NB4 (cell line): ENCODE results near the gene MBNL2.

Source experiments
- DNase-seq: peaks from one replicate; pipeline ENCODE4 v3.0.0; 2010; ENCODE audit warnings: low read depth
- H3K4me3 ChIP-seq: one replicate; pipeline ENCODE4 v1.5.1; 2011; ENCODE audit warnings: mild to moderate bottlenecking, low read depth, low read length, moderate library complexity
- CTCF ChIP-seq: IDR thresholded peaks from one replicate; pipeline ENCODE4 v1.5.1; 2012; ENCODE audit warnings: low read depth, low read length
- MAX ChIP-seq: IDR thresholded peaks from 2 replicates; pipeline ENCODE4 v1.6.1; 2011; ENCODE audit warnings: low read depth, low read length
- MYC ChIP-seq: IDR thresholded peaks from 2 replicates; pipeline ENCODE4 v1.6.1; 2011; ENCODE audit warnings: low read depth, low read length
- POLR2A ChIP-seq: IDR thresholded peaks from 2 replicates; pipeline ENCODE4 v1.6.1; 2011; ENCODE audit warnings: mild to moderate bottlenecking; ENCODE audit not compliant: insufficient read length; ENCODE audit errors: extremely low read depth

The MBNL2 gene

GRCh38 chr13:97266332-97266731 is 44.2 kb downstream of the MBNL2 start:
- no peak for TF ChIP-seq CTCF
- no peak for TF ChIP-seq MAX
- TF ChIP-seq POLR2A, result no peak
- no peak for TF ChIP-seq MYC
- no peak overlapping the region for H3K4me3 ChIP-seq
- DNase-seq, result no peak

- no peak for DNase-seq
- no peak overlapping the region for H3K4me3 ChIP-seq
- TF ChIP-seq MYC (no peak), CTCF (no peak), POLR2A (no peak), MAX (no peak)
Measured at GRCh38 chr13:97266772-97267417, 44.8 kb downstream of the MBNL2 start.

DNA sequence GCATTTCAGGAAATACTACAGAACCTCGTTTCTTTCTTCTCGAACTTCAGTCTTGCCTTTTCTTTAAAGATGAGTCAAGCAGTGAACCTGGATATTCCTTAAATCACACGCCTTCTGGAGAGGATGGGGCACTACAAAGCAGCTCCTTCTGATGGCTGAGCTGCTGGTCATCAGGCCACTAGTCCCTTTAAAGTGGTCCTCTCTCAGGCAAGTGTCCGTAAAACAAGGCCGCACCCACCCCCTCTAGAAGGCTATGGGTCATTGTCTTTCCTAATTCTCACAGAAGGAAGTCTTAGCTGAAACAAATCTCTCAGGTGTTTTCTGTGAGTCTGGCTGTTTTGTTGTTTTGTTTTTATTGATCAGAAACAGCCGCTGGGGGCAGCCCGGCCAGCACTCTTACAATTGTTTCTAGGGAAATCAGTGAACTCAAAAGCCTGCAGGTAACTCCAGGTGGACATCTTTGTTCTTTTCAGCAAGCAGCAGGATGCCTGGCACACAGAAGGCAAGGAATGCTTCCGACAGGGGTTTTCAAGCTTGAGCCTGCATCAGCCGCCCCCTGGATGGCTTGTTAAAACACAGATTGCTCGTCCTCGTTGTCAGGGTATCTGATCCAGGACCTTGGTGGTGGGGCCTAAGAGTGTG is 45.4 kb downstream of the MBNL2 start:
- no peak for TF ChIP-seq POLR2A
- no peak for TF ChIP-seq CTCF
- no peak for TF ChIP-seq MAX
- no peak for TF ChIP-seq MYC
- DNase-seq, result no peak
- H3K4me3 ChIP-seq, result no peak overlapping the region

- DNase-seq, result no peak
- no peak overlapping the region for H3K4me3 ChIP-seq
- TF ChIP-seq MYC, result no peak
- TF ChIP-seq CTCF, result no peak
- no peak for TF ChIP-seq POLR2A
- no peak for TF ChIP-seq MAX
Measured at GRCh38 chr13:97268772-97269171, 46.6 kb downstream of the MBNL2 start.

DNA sequence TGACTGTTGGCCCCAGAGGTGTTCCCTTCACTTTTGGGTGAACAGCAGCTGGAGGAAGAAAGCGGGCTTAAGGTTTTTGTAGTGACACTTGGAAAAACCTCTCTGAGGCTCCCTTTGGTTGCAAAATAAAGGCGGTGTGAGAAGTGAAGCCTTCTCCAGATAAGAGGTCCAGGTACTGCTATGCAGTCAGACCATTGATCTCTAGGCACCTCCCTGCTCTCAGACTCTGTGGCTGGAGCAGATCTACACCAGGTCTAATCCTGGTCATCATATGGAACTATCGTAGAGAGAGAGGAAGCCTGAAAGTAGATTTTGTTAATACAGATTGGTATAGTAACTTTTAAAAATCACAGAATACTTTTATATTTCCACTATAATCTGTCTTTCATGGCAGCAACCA is 47.5 kb downstream of the MBNL2 start:
- DNase-seq, result no peak
- no peak overlapping the region for H3K4me3 ChIP-seq
- TF ChIP-seq MAX, result no peak

- no peak for DNase-seq
- H3K4me3 ChIP-seq, result no peak overlapping the region
- TF ChIP-seq MYC (no peak), POLR2A (no peak), CTCF (no peak), MAX (no peak)
Measured at GRCh38 chr13:97272526-97272925, 50.4 kb downstream of the MBNL2 start.
